Large intestine (tissue), 3 donors: ENCODE results near the gene MYOZ2. TPM values are rescaled to one million over a fixed set of nuclear protein-coding genes. Genes with fewer than 3 reads are reported as not detected.
"Not testable (repeated sequence)": the region's sequence is repeated elsewhere in the genome, so short reads cannot be mapped to it uniquely, and the experiment has no call there.

Experiments used
- DNase-seq, 2 donors: peaks; one replicate each; pipeline versions ENCODE4 v3.0.0 to v3.0.0-alpha.2; 2013
- H3K27ac ChIP-seq: one replicate; pipeline ENCODE4 v1.5.1; 2013; ENCODE audit warnings: low read length
- H3K27me3 ChIP-seq: 2 replicates; pipeline ENCODE4 v1.6.1; 2013; ENCODE audit warnings: low read length; ENCODE audit not compliant: control insufficient read depth, insufficient read depth
- H3K36me3 ChIP-seq: 2 replicates; pipeline ENCODE4 v1.6.1; 2013; ENCODE audit warnings: low read length; ENCODE audit not compliant: control insufficient read depth, insufficient read depth
- H3K4me1 ChIP-seq: one replicate; pipeline ENCODE4 v1.6.1; 2013; ENCODE audit warnings: low read length; ENCODE audit not compliant: control insufficient read depth, insufficient read depth
- H3K4me3 ChIP-seq: one replicate; pipeline ENCODE4 v1.5.1; 2013; ENCODE audit warnings: low read length
- H3K9me3 ChIP-seq: one replicate; pipeline ENCODE4 v1.6.1; 2013; ENCODE audit warnings: mild to moderate bottlenecking, low read depth, low read length, moderate library complexity; ENCODE audit not compliant: control insufficient read depth
- WGBS: methylation state at CpG from one replicate; pipeline ENCODE4 v1.1.5; 2013; ENCODE audit warnings: low lambda C conversion rate; ENCODE audit not compliant: insufficient coverage; 5-methylcytosine and 5-hydroxymethylcytosine counted together
- polyA plus RNA-seq: library from polyadenylated mRNA; unstranded; fragments of 120-200 nt; gene quantifications from one replicate; pipeline ENCODE4 v1.2.1, GENCODE V29; 2013

The MYOZ2 gene
- polyA plus RNA-seq, 1 donor, result 0.63 TPM

DNA sequence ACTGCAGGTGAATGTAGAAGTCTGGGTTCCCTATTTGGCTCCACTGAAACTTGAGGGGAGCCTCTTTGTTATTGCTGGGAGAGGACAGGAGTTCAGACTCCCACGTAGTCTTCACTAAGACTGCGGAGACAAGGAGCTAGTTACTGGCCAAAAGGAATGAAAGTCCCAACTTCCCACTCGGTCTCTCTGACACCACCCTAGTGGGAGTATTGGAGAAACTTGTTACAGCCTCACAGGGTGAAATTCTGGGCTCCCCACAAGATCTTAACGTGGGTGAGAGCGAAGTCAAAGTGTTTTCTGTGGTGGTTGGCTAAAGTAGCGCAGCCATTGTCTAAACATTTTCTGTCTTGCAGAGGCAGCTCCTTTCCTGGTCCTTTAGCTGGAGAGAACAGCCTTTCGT lies 13.5 kb downstream of the MYOZ2 start:
- Histone ChIP-seq H3K4me1 (no peaks in the 10 kb centered on the region), H3K36me3 (no peaks in the 10 kb centered on the region), H3K27me3 (no peaks in the 10 kb centered on the region), H3K4me3 (no peak overlapping the region), H3K27ac (no peak overlapping the region), H3K9me3 (no peaks in the 10 kb centered on the region)
- WGBS, result no CpG with 5 or more reads among the region's 7 CpGs
- DNase-seq, result no peak

DNA sequence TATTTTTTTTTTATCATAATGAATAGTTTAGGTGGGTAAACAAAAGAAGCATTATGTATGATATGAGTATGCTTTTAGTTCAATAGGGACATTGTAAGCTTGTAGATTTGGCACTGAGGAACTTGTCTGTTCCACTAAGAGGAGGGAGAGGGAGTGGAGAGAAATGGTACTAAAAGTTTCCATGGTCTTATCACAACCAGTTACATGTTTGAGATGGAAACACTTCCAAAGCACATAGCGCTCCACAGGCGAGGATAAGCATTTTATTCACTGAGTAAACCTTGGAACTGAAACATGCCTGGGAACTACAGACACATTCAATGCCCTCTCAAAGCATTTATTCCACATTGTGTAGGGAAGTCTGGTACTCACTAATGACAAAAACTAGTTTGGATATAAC lies 15.5 kb downstream of the MYOZ2 start:
- Histone ChIP-seq H3K4me3 (no peak overlapping the region), H3K27me3 (no peaks in the 10 kb centered on the region), H3K36me3 (no peaks in the 10 kb centered on the region), H3K9me3 (no peaks in the 10 kb centered on the region), H3K4me1 (no peaks in the 10 kb centered on the region), H3K27ac (no peak overlapping the region)
- WGBS, result 70% methylated on average over 2 of the region's 2 CpGs
- DNase-seq, result no peak

DNA sequence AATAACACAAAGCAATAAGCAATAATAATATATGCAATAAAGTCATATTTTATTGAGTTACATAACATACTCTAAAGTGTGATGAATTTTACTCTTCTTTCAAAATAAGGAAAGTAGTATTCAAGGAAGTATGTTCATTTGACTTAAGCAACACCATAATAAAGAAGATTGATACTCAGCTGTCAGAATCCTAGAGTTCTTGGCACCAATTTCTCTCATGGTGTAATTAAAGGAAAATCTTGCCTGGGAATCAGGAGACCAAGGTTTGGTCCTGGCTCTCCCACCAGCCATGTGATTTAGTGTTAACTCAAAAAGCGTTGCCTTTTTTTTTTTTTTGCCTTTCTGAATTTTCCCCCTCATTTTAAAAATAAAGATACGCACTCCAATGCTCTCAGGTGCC lies 17.1 kb downstream of the MYOZ2 start:
- no peaks in the 10 kb centered on the region for H3K36me3 ChIP-seq
- DNase-seq, result no peak
- H3K4me1 ChIP-seq, result no peaks in the 10 kb centered on the region
- H3K27ac ChIP-seq, result no peak overlapping the region
- 100% methylated on average over 2 of the region's 2 CpGs for WGBS
- H3K27me3 ChIP-seq, result no peaks in the 10 kb centered on the region
- no peak overlapping the region for H3K4me3 ChIP-seq
- no peaks in the 10 kb centered on the region for H3K9me3 ChIP-seq

DNA sequence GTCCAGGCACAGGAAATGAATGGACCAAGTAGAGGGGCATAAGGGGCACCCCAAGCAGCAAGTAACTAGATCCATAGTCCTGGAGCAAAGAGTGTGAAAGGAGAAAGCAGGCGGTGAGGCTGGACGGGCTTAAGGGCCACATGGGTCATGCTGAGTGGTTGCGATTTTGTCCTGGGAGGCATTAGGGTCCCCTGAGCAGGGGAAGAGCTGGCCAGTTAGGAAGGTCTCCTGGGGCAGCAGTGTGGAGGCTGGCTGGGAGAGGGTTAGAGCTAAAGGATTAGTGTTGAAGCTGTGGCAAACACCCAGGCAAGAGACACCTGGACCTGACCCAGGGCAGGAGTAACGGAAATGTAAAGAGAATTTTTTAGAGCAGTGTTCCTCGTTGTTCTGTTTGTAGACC lies 26.5 kb downstream of the MYOZ2 start:
- H3K9me3 ChIP-seq, result no peaks in the 10 kb centered on the region
- no peaks in the 10 kb centered on the region for H3K4me1 ChIP-seq
- H3K27me3 ChIP-seq, result no peaks in the 10 kb centered on the region
- DNase-seq, result no peak
- no peak overlapping the region for H3K4me3 ChIP-seq
- H3K36me3 ChIP-seq, result no peaks in the 10 kb centered on the region
- no peak overlapping the region for H3K27ac ChIP-seq
- 60% methylated on average over 1 of the region's 5 CpGs for WGBS

DNA sequence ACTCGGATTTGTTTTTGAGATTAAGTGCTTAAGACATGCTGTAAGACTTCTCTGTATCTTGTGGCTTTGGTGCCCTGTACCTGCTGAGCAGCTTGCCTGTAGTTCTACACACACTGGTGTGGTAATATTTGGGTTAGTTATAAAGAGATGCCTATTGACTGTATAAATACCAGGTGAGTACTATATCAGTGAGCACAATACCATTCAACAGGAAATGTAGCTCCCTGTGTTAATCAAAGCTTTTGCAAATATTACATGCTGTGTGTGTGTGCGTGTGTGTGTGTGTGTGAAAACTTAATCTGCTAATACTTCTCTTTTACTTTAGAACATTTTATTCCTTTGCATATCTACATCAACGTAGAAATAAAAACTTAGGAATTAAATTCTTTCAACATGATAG lies 30.1 kb downstream of the MYOZ2 start:
- no peak overlapping the region for H3K27ac ChIP-seq
- no peak for DNase-seq
- no peaks in the 10 kb centered on the region for H3K36me3 ChIP-seq
- WGBS, result 100% methylated on average over 2 of the region's 3 CpGs
- no peaks in the 10 kb centered on the region for H3K4me1 ChIP-seq
- H3K4me3 ChIP-seq, result no peak overlapping the region
- no peaks in the 10 kb centered on the region for H3K9me3 ChIP-seq
- H3K27me3 ChIP-seq, result no peaks in the 10 kb centered on the region

DNA sequence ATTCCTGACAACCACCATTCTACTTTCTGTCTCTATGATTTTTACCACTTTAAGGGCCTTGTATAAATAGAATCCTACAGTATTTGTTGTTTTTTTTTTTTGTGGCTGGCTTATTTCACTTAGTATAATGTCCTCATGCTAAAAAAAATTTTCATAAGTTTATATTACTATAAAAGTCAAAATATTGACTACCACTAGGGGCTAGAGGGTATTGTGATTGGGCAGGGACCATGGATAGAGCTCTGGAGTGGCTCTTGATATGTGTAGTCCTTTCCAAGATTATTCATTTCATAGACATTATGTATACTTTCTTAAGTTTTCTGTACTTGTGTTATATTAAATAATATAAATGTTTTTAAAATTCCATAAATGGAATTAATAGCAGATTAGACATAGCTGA lies 34.6 kb downstream of the MYOZ2 start:
- Histone ChIP-seq H3K27ac (no peak overlapping the region), H3K4me1 (no peaks in the 10 kb centered on the region), H3K27me3 (no peaks in the 10 kb centered on the region), H3K4me3 (no peak overlapping the region), H3K36me3 (no peaks in the 10 kb centered on the region), H3K9me3 (no peaks in the 10 kb centered on the region)
- no peak for DNase-seq

DNA sequence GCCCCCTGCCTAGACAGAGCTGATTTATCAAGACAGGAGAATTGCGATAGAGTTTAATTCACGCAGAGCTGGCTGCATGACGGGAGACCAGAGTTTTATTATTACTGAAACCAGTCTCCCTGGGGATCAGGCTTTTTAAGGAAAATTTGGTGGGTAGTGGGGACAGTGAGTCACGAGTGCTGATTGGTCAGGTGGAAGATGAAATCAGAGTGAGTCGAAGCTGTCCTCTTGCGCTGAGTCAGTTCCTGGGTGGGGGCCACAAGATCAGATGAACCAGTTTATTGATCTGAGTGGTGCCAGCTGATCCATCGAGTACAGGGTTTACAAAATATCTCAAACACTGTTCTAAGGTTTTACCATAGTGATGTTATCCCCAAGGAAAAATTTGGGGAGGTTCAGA lies 36.6 kb downstream of the MYOZ2 start:
- Histone ChIP-seq H3K4me3 (no peak overlapping the region), H3K4me1 (no peaks in the 10 kb centered on the region), H3K27ac (no peak overlapping the region), H3K9me3 (no peaks in the 10 kb centered on the region), H3K36me3 (no peaks in the 10 kb centered on the region), H3K27me3 (no peaks in the 10 kb centered on the region)
- WGBS, result 100% methylated on average over 1 of the region's 7 CpGs
- no peak for DNase-seq

DNA sequence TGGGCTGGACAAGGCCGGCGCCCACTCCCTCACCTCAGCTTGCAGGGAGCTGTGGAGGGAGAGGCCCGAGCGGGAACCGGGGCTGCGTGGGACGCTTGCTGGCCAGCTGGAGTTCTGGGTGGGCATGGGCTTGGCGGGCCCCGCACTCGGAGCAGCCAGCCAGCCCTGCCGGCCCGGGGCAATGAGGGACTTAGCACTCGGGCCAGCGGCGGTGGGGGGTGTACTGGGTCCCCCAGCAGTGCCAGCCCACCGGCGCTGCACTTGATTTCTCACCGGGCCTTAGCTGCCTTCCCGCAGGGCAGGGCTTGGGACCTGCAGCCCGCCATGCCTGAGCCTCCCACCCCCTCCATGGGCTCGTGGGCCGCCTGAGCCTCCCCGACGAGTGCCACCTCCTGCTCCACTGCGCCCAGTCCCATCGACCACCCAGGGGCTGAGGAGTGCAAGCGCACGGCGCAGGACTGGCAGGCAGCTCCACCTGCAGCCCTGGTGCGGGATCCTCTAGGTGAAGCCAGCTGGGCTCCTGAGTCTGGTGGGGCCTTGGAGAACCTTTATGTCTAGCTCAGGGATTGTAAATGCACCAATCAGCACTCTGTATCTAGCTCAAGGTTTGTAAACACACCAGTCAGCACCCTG lies 38.2 kb downstream of the MYOZ2 start:
- not testable (repeated sequence) for DNase-seq, H3K4me1 ChIP-seq, H3K9me3 ChIP-seq, H3K36me3 ChIP-seq, H3K27me3 ChIP-seq, H3K4me3 ChIP-seq, H3K27ac ChIP-seq
- WGBS, result no CpG with 5 or more reads among the region's 30 CpGs

DNA sequence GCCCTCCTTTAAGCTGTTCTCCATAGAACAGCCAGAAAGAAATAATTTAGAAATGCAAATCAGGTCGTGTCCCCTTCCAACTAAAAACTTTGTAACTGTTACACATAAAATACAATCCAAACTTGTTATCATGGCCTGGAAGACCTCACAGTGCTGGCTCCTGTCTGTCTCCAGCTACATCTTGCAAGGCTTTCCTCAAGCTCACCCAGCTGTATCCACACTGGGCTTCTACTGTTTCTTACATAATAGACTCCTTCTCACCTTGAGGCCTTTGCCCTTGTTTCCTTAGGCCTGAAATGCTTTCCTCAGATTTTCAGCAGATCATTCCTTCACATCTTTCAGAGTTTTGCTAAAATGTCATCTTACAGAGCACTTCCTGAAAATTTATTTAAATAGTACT lies 43.4 kb downstream of the MYOZ2 start:
- WGBS, result 67% methylated on average over 1 of the region's 1 CpG
- H3K4me3 ChIP-seq, result no peak overlapping the region
- DNase-seq, result no peak
- no peaks in the 10 kb centered on the region for H3K27me3 ChIP-seq
- no peak overlapping the region for H3K27ac ChIP-seq
- no peaks in the 10 kb centered on the region for H3K36me3 ChIP-seq
- H3K4me1 ChIP-seq, result no peaks in the 10 kb centered on the region
- no peaks in the 10 kb centered on the region for H3K9me3 ChIP-seq

DNA sequence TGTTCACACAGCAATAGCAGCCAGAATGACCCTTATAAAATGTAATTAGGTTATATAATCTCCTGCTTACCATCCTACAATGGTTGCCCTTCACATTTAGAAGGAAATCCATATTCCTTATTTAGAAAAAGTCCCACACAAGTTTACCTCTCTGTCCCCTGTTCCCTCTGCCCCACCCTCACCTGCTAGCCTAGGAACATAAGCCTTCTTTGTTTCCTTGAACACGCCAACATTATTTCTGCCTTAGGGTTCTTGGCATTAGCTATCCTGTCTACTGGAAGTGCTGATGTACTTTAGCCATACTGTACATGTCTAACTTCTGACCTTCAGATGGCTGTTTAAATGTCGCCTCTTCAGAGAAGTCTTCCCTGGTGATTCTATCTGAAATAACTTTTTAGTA lies 48.5 kb downstream of the MYOZ2 start:
- H3K27me3 ChIP-seq, result no peaks in the 10 kb centered on the region
- no peak for DNase-seq
- no peak overlapping the region for H3K27ac ChIP-seq
- H3K4me3 ChIP-seq, result no peak overlapping the region
- no peaks in the 10 kb centered on the region for H3K4me1 ChIP-seq
- H3K36me3 ChIP-seq, result no peaks in the 10 kb centered on the region
- 80% methylated on average over 2 of the region's 2 CpGs for WGBS
- H3K9me3 ChIP-seq, result no peaks in the 10 kb centered on the region

DNA sequence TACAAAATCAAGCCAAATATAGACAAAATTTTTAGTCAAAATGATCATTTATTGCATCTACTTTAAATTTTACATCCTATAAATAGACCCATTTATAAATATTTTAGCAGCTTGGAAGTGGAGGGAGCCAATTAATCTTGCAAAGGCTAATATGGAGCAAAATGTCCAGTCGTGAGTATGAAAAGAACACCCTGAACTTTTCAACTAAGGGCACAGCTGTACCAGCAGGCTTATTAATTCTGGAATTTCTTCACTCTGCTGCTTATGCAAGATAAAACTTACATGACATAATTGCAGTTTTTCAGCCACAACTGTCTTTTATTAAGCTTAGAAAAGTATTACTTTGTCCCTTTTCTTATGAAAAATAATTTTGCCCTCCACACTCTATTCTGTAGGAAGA lies 54.0 kb downstream of the MYOZ2 start:
- H3K9me3 ChIP-seq, result no peaks in the 10 kb centered on the region
- no peak for DNase-seq
- no peak overlapping the region for H3K27ac ChIP-seq
- H3K4me1 ChIP-seq, result no peaks in the 10 kb centered on the region
- H3K4me3 ChIP-seq, result no peak overlapping the region
- H3K27me3 ChIP-seq, result no peaks in the 10 kb centered on the region
- WGBS, result 40% methylated on average over 1 of the region's 1 CpG
- no peaks in the 10 kb centered on the region for H3K36me3 ChIP-seq
